HepG2 (cell line): ENCODE data around the gene CDC42SE1. TPM values are rescaled to one million over a fixed set of nuclear protein-coding genes. Genes with fewer than 3 reads are reported as not detected.

Source experiments
- CEBPB ChIP-seq: IDR thresholded peaks from 2 replicates; pipeline ENCODE4 v1.6.1; 2011; ENCODE audit warnings: low read depth, low read length, improper control_type of control experiment, borderline replicate concordance
- EP300 ChIP-seq, 3 experiments: sonication (generic) in 1 of 3; formaldehyde crosslinking in 1 of 3; IDR thresholded peaks; 2 replicates each; pipeline versions ENCODE4 v1.5.1 to v1.6.1; 2011 to 2020; ENCODE audit warnings: low read depth in 2 of 3, low read length in 2 of 3, borderline replicate concordance in 1 of 3, improper control_type of control experiment in 1 of 3, mild to moderate bottlenecking in 1 of 3, missing genetic modification reagents in 1 of 3, moderate library complexity in 1 of 3
- FOXA1 ChIP-seq, 2 experiments: fragments of 450-650 bp in 1 of 2; sonication (generic) in 1 of 2; formaldehyde crosslinking in 1 of 2; IDR thresholded peaks; 2 replicates each; pipeline versions ENCODE4 v1.4.0 to v1.6.1; 2016 to 2020; ENCODE audit warnings: missing genetic modification reagents in 1 of 2
- HMGXB3 ChIP-seq: sonication (generic); formaldehyde crosslinking; IDR thresholded peaks from 2 replicates; pipeline ENCODE4 v1.4.0; 2020; ENCODE audit warnings: missing genetic modification reagents, borderline replicate concordance
- KDM4B ChIP-seq: sonication (generic); formaldehyde crosslinking; IDR thresholded peaks from 2 replicates; pipeline ENCODE4 v1.4.0; 2020; ENCODE audit warnings: missing genetic modification reagents
- MIER2 ChIP-seq: IDR thresholded peaks from 2 replicates; pipeline ENCODE4 v1.6.1; 2016; ENCODE audit warnings: missing biosample characterization, missing genetic modification reagents
- NFATC3 ChIP-seq: sonication (generic); formaldehyde crosslinking; IDR thresholded peaks from 2 replicates; pipeline ENCODE4 v1.5.1; 2020; ENCODE audit warnings: mild to moderate bottlenecking, missing genetic modification reagents
- NR2F2 ChIP-seq: IDR thresholded peaks from 2 replicates; pipeline ENCODE4 v1.6.1; 2012; ENCODE audit warnings: low read depth, inconsistent platforms, borderline replicate concordance
- POGZ ChIP-seq: sonication (generic); formaldehyde crosslinking; IDR thresholded peaks from 2 replicates; pipeline ENCODE4 v1.4.0; 2020; ENCODE audit warnings: mild to moderate bottlenecking, missing genetic modification reagents
- TFAP4 ChIP-seq: sonication (generic); IDR thresholded peaks from 2 replicates; pipeline ENCODE4 v1.6.1; 2016; ENCODE audit warnings: low read depth, borderline replicate concordance
- TSC22D2 ChIP-seq: sonication (generic); formaldehyde crosslinking; IDR thresholded peaks from 2 replicates; pipeline ENCODE4 v1.5.1; 2020; ENCODE audit warnings: missing genetic modification reagents, mild to moderate bottlenecking, borderline replicate concordance
- ZBTB21 ChIP-seq: sonication (generic); formaldehyde crosslinking; IDR thresholded peaks from 2 replicates; pipeline ENCODE4 v1.4.0; 2020; ENCODE audit warnings: missing genetic modification reagents
- ZMYM4 ChIP-seq: sonication (generic); formaldehyde crosslinking; IDR thresholded peaks from 2 replicates; pipeline ENCODE4 v1.8.1; 2023; ENCODE audit warnings: mild to moderate bottlenecking, missing genetic modification reagents
- ZNF33B ChIP-seq: sonication (generic); formaldehyde crosslinking; IDR thresholded peaks from 2 replicates; pipeline ENCODE4 v1.5.1; 2020; ENCODE audit warnings: mild to moderate bottlenecking, missing genetic modification reagents
- ZNF44 ChIP-seq: sonication (generic); formaldehyde crosslinking; IDR thresholded peaks from 2 replicates; pipeline ENCODE4 v1.5.1; 2020; ENCODE audit warnings: mild to moderate bottlenecking, missing genetic modification reagents
- ZNF574 ChIP-seq: sonication (generic); formaldehyde crosslinking; IDR thresholded peaks from 2 replicates; pipeline ENCODE4 v1.4.0; 2020; ENCODE audit warnings: missing genetic modification reagents
- polyA plus RNA-seq, 8 experiments: library from polyadenylated mRNA; depleted of rRNA in 3 of 8; stranded (reverse) in 7 of 8; unstranded in 1 of 8; fragments of >200 nt; fragmentation: Illumina TruSeq in 4 of 8; extraction: Trizol in 4 of 8; gene quantifications; 2 replicates each; pipeline versions ENCODE4 v1.2.1 to v1.2.3, GENCODE V29; 2011 to 2016; ENCODE audit warnings: low read depth in 4 of 8, missing spikeins in 1 of 8, mixed read lengths in 1 of 8; ENCODE audit not compliant: insufficient read depth in 1 of 8
- total RNA-seq, 5 experiments: library from RNA; depleted of rRNA; stranded (reverse); fragments of >200 nt; fragmentation: Illumina TruSeq; extraction: Trizol; gene quantifications; 2 replicates each; pipeline ENCODE4 v1.2.3, GENCODE V29; 2016; ENCODE audit warnings: low read depth in 1 of 5
- TF ChIP-seq, protein P1 (sequence below), 2 experiments: sonication (generic) in 1 of 2; formaldehyde crosslinking in 1 of 2; IDR thresholded peaks; 2 replicates each; pipeline versions ENCODE4 v1.4.0 to v1.6.1; 2016 to 2020; ENCODE audit warnings: borderline replicate concordance in 1 of 2, low read depth in 1 of 2, mild to moderate bottlenecking in 1 of 2, missing genetic modification reagents in 1 of 2

The CDC42SE1 gene
- total and polyA plus RNA-seq, 2 of the 13 experiments (the other 11 are each of a cell fraction or from before 2014, with no cell fraction given) = 17.6 to 17.9 TPM

- no peak for TF ChIP-seq ZNF44
- no peak for TF ChIP-seq KDM4B
- no peak for TF ChIP-seq ZBTB21 (CRISPR knock-in tag)
- TF ChIP-seq, protein P1, sequence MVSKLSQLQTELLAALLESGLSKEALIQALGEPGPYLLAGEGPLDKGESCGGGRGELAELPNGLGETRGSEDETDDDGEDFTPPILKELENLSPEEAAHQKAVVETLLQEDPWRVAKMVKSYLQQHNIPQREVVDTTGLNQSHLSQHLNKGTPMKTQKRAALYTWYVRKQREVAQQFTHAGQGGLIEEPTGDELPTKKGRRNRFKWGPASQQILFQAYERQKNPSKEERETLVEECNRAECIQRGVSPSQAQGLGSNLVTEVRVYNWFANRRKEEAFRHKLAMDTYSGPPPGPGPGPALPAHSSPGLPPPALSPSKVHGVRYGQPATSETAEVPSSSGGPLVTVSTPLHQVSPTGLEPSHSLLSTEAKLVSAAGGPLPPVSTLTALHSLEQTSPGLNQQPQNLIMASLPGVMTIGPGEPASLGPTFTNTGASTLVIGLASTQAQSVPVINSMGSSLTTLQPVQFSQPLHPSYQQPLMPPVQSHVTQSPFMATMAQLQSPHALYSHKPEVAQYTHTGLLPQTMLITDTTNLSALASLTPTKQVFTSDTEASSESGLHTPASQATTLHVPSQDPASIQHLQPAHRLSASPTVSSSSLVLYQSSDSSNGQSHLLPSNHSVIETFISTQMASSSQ (IDR thresholded peaks at IDR 0.05; ENCODE audit: low read depth) = no peak
- TF ChIP-seq, protein P1 (CRISPR knock-in tag; IDR thresholded peaks at IDR 0.05; ENCODE audit: borderline replicate concordance) = no peak
- TF ChIP-seq FOXA1 (IDR thresholded peaks at IDR 0.05) = no peak
- TF ChIP-seq FOXA1 (CRISPR knock-in tag; IDR thresholded peaks at IDR 0.05) = peak; percentile 45; the same call in 1 of the 2 replicates
- no peak for TF ChIP-seq TFAP4
- TF ChIP-seq TSC22D2 (CRISPR knock-in tag) = no peak
- TF ChIP-seq CEBPB = peak; percentile 81; the same call in 1 of the 2 replicates
- TF ChIP-seq NFATC3 = no peak
- TF ChIP-seq NR2F2 = no peak
- TF ChIP-seq POGZ (CRISPR knock-in tag) = 0 out of 2 replicates have a peak, but pooled peaks have one; percentile 20
- TF ChIP-seq ZNF574 (CRISPR knock-in tag) = 0 out of 2 replicates have a peak, but pooled peaks have one; percentile 14
- 0 out of 4 replicates have a peak, but pooled peaks of 1 of the 2 experiments have one; percentile 23 for TF ChIP-seq EP300 (IDR thresholded peaks at IDR 0.05; ENCODE audit: low read depth in 2 of 2, low read length in 2 of 2)
- no peak for TF ChIP-seq EP300 (CRISPR knock-in tag; IDR thresholded peaks at IDR 0.05; ENCODE audit: borderline replicate concordance)
- no peak for TF ChIP-seq HMGXB3 (CRISPR knock-in tag)
- no peak for TF ChIP-seq ZNF33B (CRISPR knock-in tag)
- TF ChIP-seq MIER2 (CRISPR knock-in tag) = no peak
- peak; percentile 32; the same call in 1 of the 2 replicates for TF ChIP-seq ZMYM4 (CRISPR knock-in tag)
Measured at GRCh38 chr1:151108331-151108730, 48.9 kb upstream of the CDC42SE1 start (continued).
